Mesendoderm (in vitro differentiated cells): ENCODE data around the gene KLHL5.

Experiments used
- DNase-seq: peaks from one replicate; pipeline ENCODE4 v3.0.0; 2013
- H2AK5ac ChIP-seq: 2 replicates; pipeline ENCODE4 v1.6.1; 2013; ENCODE audit warnings: low read length, inconsistent platforms
- H2BK120ac ChIP-seq: 2 replicates; pipeline ENCODE4 v1.6.1; 2013; ENCODE audit warnings: low read depth, mild to moderate bottlenecking, low read length, moderate library complexity, mixed read lengths
- H2BK15ac ChIP-seq: replicated peaks from 2 replicates; pipeline ENCODE4 v1.6.1; 2013; ENCODE audit warnings: low read depth, mild to moderate bottlenecking, moderate library complexity
- H2BK5ac ChIP-seq: 2 replicates; pipeline ENCODE4 v1.6.1; 2013; ENCODE audit warnings: low read length, inconsistent platforms
- H3K18ac ChIP-seq: 2 replicates; pipeline ENCODE4 v1.6.1; 2013; ENCODE audit warnings: mild to moderate bottlenecking, low read length, mixed read lengths
- H3K23ac ChIP-seq: one replicate; pipeline ENCODE4 v1.6.1; 2013; ENCODE audit warnings: low read length
- H3K27ac ChIP-seq: 2 replicates; pipeline ENCODE4 v1.5.1; 2013; ENCODE audit warnings: low read depth, mild to moderate bottlenecking, inconsistent platforms, low read length, moderate library complexity
- H3K27me3 ChIP-seq: 2 replicates; pipeline ENCODE4 v1.6.1; 2013; ENCODE audit warnings: low read length, control low read depth, mild to moderate bottlenecking, inconsistent platforms; ENCODE audit not compliant: insufficient read depth, poor library complexity
- H3K36me3 ChIP-seq: 2 replicates; pipeline ENCODE4 v1.6.1; 2013; ENCODE audit warnings: low read length, inconsistent platforms; ENCODE audit not compliant: control insufficient read depth, insufficient read depth
- H3K4ac ChIP-seq: one replicate; pipeline ENCODE4 v1.6.1; 2013; ENCODE audit warnings: low read depth, mild to moderate bottlenecking, low read length, moderate library complexity
- H3K4me1 ChIP-seq: 2 replicates; pipeline ENCODE4 v1.6.1; 2013; ENCODE audit warnings: low read depth, low read length, inconsistent platforms; ENCODE audit not compliant: control insufficient read depth
- H3K4me2 ChIP-seq: 2 replicates; pipeline ENCODE4 v1.6.1; 2013; ENCODE audit warnings: low read length
- H3K4me3 ChIP-seq: 2 replicates; pipeline ENCODE4 v1.5.1; 2013; ENCODE audit warnings: mild to moderate bottlenecking, low read length
- H3K56ac ChIP-seq: one replicate; pipeline ENCODE4 v1.6.1; 2013; ENCODE audit warnings: low read length
- H3K79me1 ChIP-seq: 2 replicates; pipeline ENCODE4 v1.6.1; 2013; ENCODE audit warnings: low read length, inconsistent platforms
- H3K79me2 ChIP-seq: 2 replicates; pipeline ENCODE4 v1.6.1; 2013; ENCODE audit warnings: mild to moderate bottlenecking, low read length; ENCODE audit not compliant: control insufficient read depth, insufficient read depth
- H3K9ac ChIP-seq: 2 replicates; pipeline ENCODE4 v1.6.1; 2013; ENCODE audit warnings: low read length, inconsistent platforms
- H4K5ac ChIP-seq: one replicate; pipeline ENCODE4 v1.6.1; 2013; ENCODE audit warnings: low read length
- H4K8ac ChIP-seq: one replicate; pipeline ENCODE4 v1.6.1; 2013; ENCODE audit warnings: low read depth, mild to moderate bottlenecking, control low read depth, low read length, moderate library complexity
- WGBS: extraction: QIAGEN DNeasy Blood & Tissue Kit; methylation state at CpG from one replicate; pipeline ENCODE4 v1.1.7; 2013; ENCODE audit warnings: low lambda C conversion rate, missing lambda C conversion rate; ENCODE audit not compliant: insufficient coverage; ENCODE audit errors: extremely low coverage; 5-methylcytosine and 5-hydroxymethylcytosine counted together

The KLHL5 gene

GRCh38 chr4:39154009-39154408 lies 92.0 kb downstream of the KLHL5 start:
- no CpG with 5 or more reads among the region's 4 CpGs for WGBS
- Histone ChIP-seq H3K79me2 (no peaks in the 10 kb centered on the region), H4K8ac (no peak overlapping the region), H3K27me3 (no peaks in the 10 kb centered on the region), H2BK5ac (no peak overlapping the region), H3K4me3 (no peak overlapping the region), H3K4me2 (no peak overlapping the region), H3K9ac (no peak overlapping the region), H3K4me1 (no peaks in the 10 kb centered on the region), H3K79me1 (no peaks in the 10 kb centered on the region), H4K5ac (no peak overlapping the region), H2BK120ac (no peak overlapping the region), H2BK15ac (no peak overlapping the region), H3K56ac (no peak overlapping the region), H2AK5ac (no peak overlapping the region), H3K23ac (no peak overlapping the region), H3K36me3 (no peaks in the 10 kb centered on the region), H3K27ac (no peak overlapping the region), H3K18ac (no peak overlapping the region), H3K4ac (no peak overlapping the region)
- no peak for DNase-seq

- no peak overlapping the region for H3K9ac ChIP-seq
- no peak overlapping the region for H2BK120ac ChIP-seq
- no peak overlapping the region for H3K18ac ChIP-seq
- H3K36me3 ChIP-seq, result no peaks in the 10 kb centered on the region
- H3K56ac ChIP-seq, result no peak overlapping the region
- no peak overlapping the region for H3K27ac ChIP-seq
- no peak overlapping the region for H2AK5ac ChIP-seq
- no peak overlapping the region for H3K23ac ChIP-seq
- no peak overlapping the region for H2BK15ac ChIP-seq
- H4K8ac ChIP-seq, result no peak overlapping the region
- no peaks in the 10 kb centered on the region for H3K79me2 ChIP-seq
- H4K5ac ChIP-seq, result no peak overlapping the region
- H3K27me3 ChIP-seq, result no peaks in the 10 kb centered on the region
- no CpG with 5 or more reads among the region's 2 CpGs for WGBS
- H3K4ac ChIP-seq, result no peak overlapping the region
- no peak overlapping the region for H3K4me3 ChIP-seq
- H3K4me1 ChIP-seq, result no peaks in the 10 kb centered on the region
- no peak for DNase-seq
- H3K79me1 ChIP-seq, result no peaks in the 10 kb centered on the region
- H2BK5ac ChIP-seq, result no peak overlapping the region
- no peak overlapping the region for H3K4me2 ChIP-seq
These were observed 95.5 kb downstream of the KLHL5 start for GRCh38 chr4:39157520-39157919.

- no peaks in the 10 kb centered on the region for H3K79me2 ChIP-seq
- no peaks in the 10 kb centered on the region for H3K27me3 ChIP-seq
- H3K4me3 ChIP-seq, result no peak overlapping the region
- H3K23ac ChIP-seq, result no peak overlapping the region
- no peak overlapping the region for H4K5ac ChIP-seq
- no peaks in the 10 kb centered on the region for H3K36me3 ChIP-seq
- H3K9ac ChIP-seq, result no peak overlapping the region
- DNase-seq, result no peak
- H3K18ac ChIP-seq, result no peak overlapping the region
- H2BK15ac ChIP-seq, result no peak overlapping the region
- no peak overlapping the region for H3K4me2 ChIP-seq
- H2AK5ac ChIP-seq, result no peak overlapping the region
- WGBS, result no CpG with 5 or more reads among the region's 3 CpGs
- H3K4ac ChIP-seq, result no peak overlapping the region
- H4K8ac ChIP-seq, result no peak overlapping the region
- no peak overlapping the region for H3K27ac ChIP-seq
- no peaks in the 10 kb centered on the region for H3K4me1 ChIP-seq
- no peak overlapping the region for H2BK120ac ChIP-seq
- no peaks in the 10 kb centered on the region for H3K79me1 ChIP-seq
- no peak overlapping the region for H3K56ac ChIP-seq
- no peak overlapping the region for H2BK5ac ChIP-seq
These were observed 104.1 kb downstream of the KLHL5 start for GRCh38 chr4:39166177-39166576.

DNA sequence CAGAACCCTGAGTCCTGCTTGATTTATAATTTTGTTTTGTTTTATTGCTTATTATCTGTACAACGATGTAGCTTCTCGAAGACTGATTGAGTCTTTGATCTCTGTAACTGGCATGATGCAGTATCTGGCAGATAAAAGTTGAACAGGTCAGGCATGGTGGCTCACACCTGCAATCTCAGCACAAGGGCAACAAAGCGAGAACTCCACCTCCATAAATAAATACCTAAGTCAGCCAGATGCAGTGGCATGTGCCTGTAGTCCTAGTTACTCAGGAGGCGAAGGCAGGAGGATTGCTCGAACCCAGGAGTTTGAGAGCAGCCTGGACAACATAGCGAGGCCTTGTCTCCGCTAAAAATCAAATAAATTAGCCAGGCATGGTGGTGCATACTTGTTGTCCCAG lies 104.6 kb downstream of the KLHL5 start:
- no peak overlapping the region for H2AK5ac ChIP-seq
- H3K27me3 ChIP-seq, result no peaks in the 10 kb centered on the region
- H3K79me2 ChIP-seq, result no peaks in the 10 kb centered on the region
- H3K79me1 ChIP-seq, result no peaks in the 10 kb centered on the region
- H3K23ac ChIP-seq, result no peak overlapping the region
- H3K18ac ChIP-seq, result no peak overlapping the region
- H2BK120ac ChIP-seq, result no peak overlapping the region
- H3K9ac ChIP-seq, result no peak overlapping the region
- no peak overlapping the region for H3K4me3 ChIP-seq
- H4K5ac ChIP-seq, result no peak overlapping the region
- DNase-seq, result no peak
- H2BK5ac ChIP-seq, result no peak overlapping the region
- no peaks in the 10 kb centered on the region for H3K36me3 ChIP-seq
- H3K27ac ChIP-seq, result no peak overlapping the region
- no peak overlapping the region for H3K4me2 ChIP-seq
- no CpG with 5 or more reads among the region's 7 CpGs for WGBS
- no peak overlapping the region for H2BK15ac ChIP-seq
- no peak overlapping the region for H3K56ac ChIP-seq
- no peaks in the 10 kb centered on the region for H3K4me1 ChIP-seq
- no peak overlapping the region for H3K4ac ChIP-seq
- H4K8ac ChIP-seq, result no peak overlapping the region

DNA sequence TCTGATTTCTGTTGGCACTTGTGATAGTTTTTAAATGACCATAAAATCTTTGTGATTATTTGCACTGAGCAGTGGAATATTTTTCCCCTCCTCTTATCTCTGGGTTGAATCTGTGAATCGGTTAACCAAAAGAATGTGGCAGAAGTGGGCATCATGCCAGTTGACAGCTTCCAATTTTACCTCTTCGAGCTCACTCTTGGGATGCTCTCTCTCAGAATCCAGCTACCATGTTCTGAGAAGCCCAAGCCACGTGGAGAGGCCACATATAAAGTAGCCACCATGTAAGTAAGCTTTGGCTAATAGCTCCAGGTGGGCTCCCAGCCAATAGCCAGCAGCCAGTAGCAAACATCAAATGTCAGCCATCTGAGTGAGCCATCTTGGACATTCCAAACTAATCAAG lies 107.4 kb downstream of the KLHL5 start:
- no peak for DNase-seq
- H3K18ac ChIP-seq, result no peak overlapping the region
- no peak overlapping the region for H3K9ac ChIP-seq
- no peak overlapping the region for H2BK120ac ChIP-seq
- no CpG with 5 or more reads among the region's 3 CpGs for WGBS
- no peaks in the 10 kb centered on the region for H3K36me3 ChIP-seq
- H3K27me3 ChIP-seq, result no peaks in the 10 kb centered on the region
- no peak overlapping the region for H4K8ac ChIP-seq
- no peak overlapping the region for H3K4me2 ChIP-seq
- no peak overlapping the region for H2AK5ac ChIP-seq
- no peak overlapping the region for H3K27ac ChIP-seq
- H2BK5ac ChIP-seq, result no peak overlapping the region
- no peaks in the 10 kb centered on the region for H3K79me1 ChIP-seq
- H3K23ac ChIP-seq, result no peak overlapping the region
- no peak overlapping the region for H3K56ac ChIP-seq
- no peak overlapping the region for H2BK15ac ChIP-seq
- no peak overlapping the region for H3K4me3 ChIP-seq
- H3K79me2 ChIP-seq, result no peaks in the 10 kb centered on the region
- no peak overlapping the region for H4K5ac ChIP-seq
- H3K4me1 ChIP-seq, result no peaks in the 10 kb centered on the region
- H3K4ac ChIP-seq, result no peak overlapping the region

GRCh38 chr4:39170301-39170700 lies 108.3 kb downstream of the KLHL5 start:
- Histone ChIP-seq H3K4me2 (no peak overlapping the region), H3K56ac (no peak overlapping the region), H3K9ac (no peak overlapping the region), H2BK120ac (no peak overlapping the region), H3K79me2 (no peaks in the 10 kb centered on the region), H3K4me1 (no peaks in the 10 kb centered on the region), H2AK5ac (no peak overlapping the region), H3K27ac (no peak overlapping the region), H3K36me3 (no peaks in the 10 kb centered on the region), H4K5ac (no peak overlapping the region), H4K8ac (no peak overlapping the region), H3K79me1 (no peaks in the 10 kb centered on the region), H3K4ac (no peak overlapping the region), H2BK15ac (no peak overlapping the region), H3K18ac (no peak overlapping the region), H2BK5ac (no peak overlapping the region), H3K27me3 (no peaks in the 10 kb centered on the region), H3K23ac (no peak overlapping the region), H3K4me3 (no peak overlapping the region)
- 100% methylated on average over 7 of the region's 12 CpGs for WGBS
- no peak for DNase-seq
